GM12878 (cell line): ENCODE results near the gene OR7C2. TPM values are rescaled to one million over a fixed set of nuclear protein-coding genes. Genes with fewer than 3 reads are reported as not detected.

Experiments
- ATAC-seq: fragments of 200-7000 bp; cut with Tn5 transposase; 3 replicates; pipeline ENCODE4 v1.9.1; 2020; ENCODE audit warnings: mild to moderate bottlenecking, moderate library complexity
- BruUV-seq: library from RNA; stranded (reverse); fragments of 400-500 nt; replicated peaks from 2 replicates; lab custom pipeline; 2021; lab: Mats Ljungman, UMichigan
- CTCF ChIA-PET: fragments of 300-600 bp; sonication (Branson Sonifier 250); formaldehyde crosslinking; extraction: SDS; loops from one replicate; lab custom pipeline; 2021; ENCODE audit warnings: inconsistent platforms; lab: Yijun Ruan, JAX
- POLR2A ChIA-PET: fragments of 350-600 bp; formaldehyde crosslinking; extraction: SDS; loops from one replicate; lab custom pipeline; 2021; ENCODE audit warnings: inconsistent platforms; lab: Charles Lee
- RAD21 ChIA-PET: fragments of 300-600 bp; sonication (Branson Sonifier 250); formaldehyde crosslinking; loops from one replicate; lab custom pipeline; 2023; ENCODE audit warnings: antibody characterized with exemption; ENCODE audit not compliant: unreplicated experiment; lab: Charles Lee
- SMC1A ChIA-PET: fragments of 300-600 bp; sonication (Branson Sonifier 250); formaldehyde crosslinking; loops from one replicate; lab custom pipeline; 2023; ENCODE audit not compliant: unreplicated experiment, uncharacterized antibody; lab: Charles Lee
- DNase-seq: peaks from one replicate; pipeline ENCODE4 v3.0.0-alpha.2; 2011; ENCODE audit warnings: low read depth, low spot score
- FAIRE-seq: peaks from 3 replicates; lab custom pipeline; 2011; peaks lifted over from hg19 to GRCh38; lab: Jason Lieb, UNC
- H2AFZ ChIP-seq: 2 replicates; pipeline ENCODE4 v1.6.0; 2011; ENCODE audit warnings: low read depth, low read length, control low read depth; ENCODE audit not compliant: control insufficient read depth
- H3K27ac ChIP-seq: 2 replicates; pipeline ENCODE4 v1.5.1; 2011; ENCODE audit warnings: control low read depth; ENCODE audit not compliant: control insufficient read depth, insufficient read depth
- H3K27me3 ChIP-seq, 2 experiments: replicated peaks in 1 of 2; 2 replicates each; pipeline versions ENCODE4 v1.6.0 to v1.6.1; 2011; ENCODE audit warnings: low read length in 1 of 2; ENCODE audit not compliant: control insufficient read depth in 2 of 2, insufficient read depth in 2 of 2
- H3K36me3 ChIP-seq, 2 experiments: 2 replicates each; pipeline ENCODE4 v1.5.1; 2011; ENCODE audit warnings: low read length in 1 of 2; ENCODE audit not compliant: control insufficient read depth in 2 of 2, insufficient read depth in 2 of 2
- H3K4me1 ChIP-seq: 2 replicates; pipeline ENCODE4 v1.6.1; 2011; ENCODE audit warnings: mild to moderate bottlenecking, low read length, moderate library complexity, mixed read lengths; ENCODE audit not compliant: control insufficient read depth, insufficient read depth
- H3K4me2 ChIP-seq: 2 replicates; pipeline ENCODE4 v1.6.0; 2011; ENCODE audit warnings: control low read depth; ENCODE audit not compliant: control insufficient read depth, insufficient read depth
- H3K4me3 ChIP-seq: fragments of 200-600 bp; sonication (generic); 2 replicates; pipeline ENCODE4 v1.5.1; 2016
- H3K79me2 ChIP-seq: 2 replicates; pipeline ENCODE4 v1.6.0; 2011; ENCODE audit warnings: low read length; ENCODE audit not compliant: control insufficient read depth, insufficient read depth
- H3K9ac ChIP-seq: 2 replicates; pipeline ENCODE4 v1.8.0; 2011; ENCODE audit warnings: low read length, control low read depth, mixed read lengths; ENCODE audit not compliant: control insufficient read depth, insufficient read depth
- H3K9me3 ChIP-seq: replicated peaks from 3 replicates; pipeline ENCODE4 v1.5.1; 2011; ENCODE audit warnings: mild to moderate bottlenecking, low read length; ENCODE audit not compliant: control insufficient read depth, insufficient read depth
- H4K20me1 ChIP-seq: 2 replicates; pipeline ENCODE4 v1.6.0; 2011; ENCODE audit not compliant: control insufficient read depth, insufficient read depth
- CHD1 ChIP-seq: IDR thresholded peaks from 2 replicates; pipeline ENCODE4 v1.6.1; 2012; ENCODE audit warnings: low read depth, low read length, improper control_type of control experiment
- MLLT1 ChIP-seq: fragments of 450-650 bp; IDR thresholded peaks from 2 replicates; pipeline ENCODE4 v1.6.1; 2016; ENCODE audit warnings: mild to moderate bottlenecking
- NR2C1 ChIP-seq: fragments of 450-650 bp; IDR thresholded peaks from 2 replicates; pipeline ENCODE4 v1.6.1; 2017; ENCODE audit warnings: antibody characterized with exemption, mild to moderate bottlenecking, moderate library complexity
- POU2F2 ChIP-seq: IDR thresholded peaks from 3 replicates; pipeline ENCODE4 v1.6.1; 2011; ENCODE audit warnings: low read depth, mild to moderate bottlenecking, low read length, borderline replicate concordance
- USF1 ChIP-seq: IDR thresholded peaks from 2 replicates; pipeline ENCODE4 v1.6.1; 2011; ENCODE audit warnings: borderline replicate concordance, low read depth, mild to moderate bottlenecking, moderate library complexity, mixed read lengths, low read length; ENCODE audit not compliant: insufficient read depth; ENCODE audit errors: extremely low read length
- ZNF384 ChIP-seq: IDR thresholded peaks from 2 replicates; pipeline ENCODE4 v1.6.1; 2012; ENCODE audit warnings: low read depth, mild to moderate bottlenecking, low read length, improper control_type of control experiment, borderline replicate concordance
- WGBS: methylation state at CpG from one replicate; pipeline ENCODE4 v1.1.6; 2016; ENCODE audit warnings: low lambda C conversion rate; ENCODE audit not compliant: insufficient replicate concordance, insufficient coverage; ENCODE audit errors: missing lambda C conversion rate; 5-methylcytosine and 5-hydroxymethylcytosine counted together
- in situ Hi-C: fragments of 300-500 bp; cut with MboI; formaldehyde crosslinking; loops from 9 replicates; pipeline ENCODE4 v1.14.3; 2018; ENCODE audit warnings: mixed read lengths
- intact Hi-C: fragments of 100-400 bp; cut with micrococcal nuclease; formaldehyde crosslinking; loops from one replicate; pipeline ENCODE4 v1.14.2; 2022; ENCODE audit not compliant: unreplicated experiment
- polyA plus RNA-seq, 11 experiments: library from polyadenylated mRNA; depleted of rRNA in 4 of 11; unstranded in 6 of 11; stranded (reverse) in 5 of 11; fragments of >200 nt; fragmentation: Nextera tagmentation in 4 of 11; fragmentation: Illumina TruSeq in 1 of 11; extraction: Ambion mirVana in 4 of 11; extraction: Trizol in 1 of 11; gene quantifications; 1 replicate in 1 of 11; 2 replicates in 10 of 11; pipeline versions ENCODE4 v1.2.1 to v1.2.3, GENCODE V29; 2011 to 2016; ENCODE audit warnings: inconsistent platforms in 2 of 11, missing spikeins in 2 of 11, low read depth in 1 of 11
- total RNA-seq, 4 experiments: library from RNA; depleted of rRNA in 3 of 4; stranded (reverse); fragments of >200 nt in 3 of 4; fragmentation: Illumina TruSeq in 1 of 4; extraction: Trizol in 1 of 4; gene quantifications; 2 replicates each; pipeline versions ENCODE4 v1.2.1 to v1.2.3, GENCODE V29; 2013 to 2021
- TF ChIP-seq, protein P1 (sequence below): IDR thresholded peaks from 2 replicates; pipeline ENCODE4 v1.6.1; 2012; ENCODE audit warnings: low read length, inconsistent platforms

Gene OR7C2
- total and polyA plus RNA-seq, 10 of the 15 experiments (the other 5 are each of a cell fraction or from before 2014, with no cell fraction given), result not detected

DNA sequence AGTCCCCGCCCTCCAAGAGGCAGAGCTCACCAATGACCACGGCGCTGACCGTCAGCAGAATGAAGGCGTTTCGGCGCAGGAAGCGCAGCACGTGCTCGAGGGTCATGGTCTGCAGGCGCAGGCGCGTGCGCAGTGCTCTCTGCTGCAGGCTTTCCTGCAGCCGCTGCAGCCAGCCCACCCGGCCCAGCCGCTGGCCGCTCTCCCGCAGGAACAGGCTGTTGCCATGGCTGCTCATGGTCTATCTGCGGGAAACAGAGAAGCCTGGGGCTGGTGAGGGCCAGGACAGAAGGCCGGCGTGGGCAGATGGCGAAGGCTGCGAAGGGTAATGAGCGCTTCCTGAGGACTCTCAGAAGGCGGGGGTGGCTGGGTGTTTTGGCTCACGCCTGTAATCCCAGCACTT, 31.4 kb downstream of the OR7C2 start:
- H3K27me3 ChIP-seq, result no peaks in the 10 kb centered on the region
- TF ChIP-seq MLLT1 (no peak), NR2C1 (no peak), CHD1 (no peak), ZNF384 (no peak), POU2F2 (no peak), USF1 (no peak)
- TF ChIP-seq, protein P1, sequence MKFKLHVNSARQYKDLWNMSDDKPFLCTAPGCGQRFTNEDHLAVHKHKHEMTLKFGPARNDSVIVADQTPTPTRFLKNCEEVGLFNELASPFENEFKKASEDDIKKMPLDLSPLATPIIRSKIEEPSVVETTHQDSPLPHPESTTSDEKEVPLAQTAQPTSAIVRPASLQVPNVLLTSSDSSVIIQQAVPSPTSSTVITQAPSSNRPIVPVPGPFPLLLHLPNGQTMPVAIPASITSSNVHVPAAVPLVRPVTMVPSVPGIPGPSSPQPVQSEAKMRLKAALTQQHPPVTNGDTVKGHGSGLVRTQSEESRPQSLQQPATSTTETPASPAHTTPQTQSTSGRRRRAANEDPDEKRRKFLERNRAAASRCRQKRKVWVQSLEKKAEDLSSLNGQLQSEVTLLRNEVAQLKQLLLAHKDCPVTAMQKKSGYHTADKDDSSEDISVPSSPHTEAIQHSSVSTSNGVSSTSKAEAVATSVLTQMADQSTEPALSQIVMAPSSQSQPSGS, result no peak
- BruUV-seq, result no TSS peak
- H2AFZ ChIP-seq, result no peak overlapping the region
- H3K9ac ChIP-seq, result no peak overlapping the region
- H3K36me3 ChIP-seq, result no peaks in the 10 kb centered on the region
- no peak overlapping the region for H3K4me3 ChIP-seq
- ATAC-seq (no peak), FAIRE-seq (no peak), DNase-seq (no peak)
- RAD21 ChIA-PET, result no interaction called here
- CTCF ChIA-PET, result no interaction called here
- SMC1A ChIA-PET, result no interaction called here
- H3K4me1 ChIP-seq, result no peaks in the 10 kb centered on the region
- no peaks in the 10 kb centered on the region for H4K20me1 ChIP-seq
- H3K4me2 ChIP-seq, result no peak overlapping the region
- 64% methylated on average over 27 of the region's 27 CpGs for whole genome bisulfite sequencing
- H3K79me2 ChIP-seq, result no peaks in the 10 kb centered on the region
- in situ Hi-C loops, result no loop called here
- intact Hi-C loops, result no loop called here
- H3K9me3 ChIP-seq, result no peaks in the 10 kb centered on the region
- no peak overlapping the region for H3K27ac ChIP-seq
- POLR2A ChIA-PET, result no interaction called here
